TTC549 (cell line): ENCODE data around the gene SRRD.

Experiments
- FAIRE-seq: peaks from 2 replicates; lab custom pipeline; 2012; peaks lifted over from hg19 to GRCh38; lab: Jason Lieb, UNC

The SRRD gene

DNA sequence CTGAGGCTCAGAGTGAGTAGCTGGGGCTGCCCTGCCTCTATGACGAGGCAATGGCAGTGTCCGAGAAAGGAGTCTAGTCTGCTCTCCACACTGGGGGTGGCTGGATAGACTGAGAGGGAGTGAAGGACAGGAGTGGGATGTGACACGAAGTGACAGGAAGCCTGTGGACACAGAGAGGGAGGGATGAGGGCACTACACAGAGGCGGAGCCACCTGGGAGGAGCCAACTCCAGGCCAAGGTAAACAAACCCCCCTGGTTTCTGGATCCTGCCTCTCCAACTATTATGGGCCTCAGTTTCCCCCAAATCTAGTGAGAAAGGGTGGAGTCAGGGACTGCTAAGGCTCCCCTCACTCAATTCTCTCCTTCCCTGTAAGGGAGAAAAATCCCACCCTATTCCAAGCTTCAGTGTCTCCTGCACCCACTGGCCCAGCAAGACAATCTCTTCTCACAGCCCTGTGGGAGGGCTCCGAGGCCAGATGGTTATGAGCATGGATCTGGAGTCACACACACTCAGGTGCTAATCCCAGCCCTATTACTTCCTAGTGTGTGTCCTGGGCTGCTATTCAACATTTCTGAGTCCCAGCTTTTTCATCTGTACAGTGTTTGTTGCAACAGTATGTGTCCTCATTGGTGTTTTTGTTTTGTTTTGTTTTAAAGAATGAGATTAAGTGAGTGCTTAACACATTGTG, 29.7 kb upstream of the SRRD start:
- FAIRE-seq, result no peak

DNA sequence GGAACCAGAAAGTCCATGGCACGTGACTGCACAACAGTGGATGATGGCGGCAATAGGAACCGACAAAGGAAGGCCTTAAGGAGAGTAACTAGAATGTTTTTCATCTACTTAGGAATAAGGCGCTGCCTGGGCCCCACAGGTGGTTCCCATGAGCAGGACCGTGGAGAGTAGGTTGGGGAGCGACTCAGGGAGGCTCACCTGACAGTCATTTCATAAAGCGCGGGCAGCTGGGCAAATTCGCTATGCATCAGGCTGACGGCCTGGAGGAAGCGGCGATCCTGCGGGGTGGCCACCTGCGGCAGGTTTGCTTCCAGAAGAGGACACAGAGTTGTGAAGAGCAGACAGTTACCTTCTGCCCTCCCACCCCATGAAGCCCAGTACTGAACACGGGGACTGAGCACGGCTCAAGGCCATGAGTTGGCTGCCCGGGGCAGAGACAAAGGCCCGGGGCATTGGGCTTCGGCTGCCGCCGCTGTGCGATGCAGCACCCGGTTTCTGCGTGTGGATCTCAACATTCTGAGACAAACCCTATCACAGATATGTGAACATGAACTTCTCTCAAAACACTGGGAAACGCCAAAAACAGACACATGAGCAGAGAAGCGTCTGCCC, 25.9 kb upstream of the SRRD start:
- FAIRE-seq, result no peak

DNA sequence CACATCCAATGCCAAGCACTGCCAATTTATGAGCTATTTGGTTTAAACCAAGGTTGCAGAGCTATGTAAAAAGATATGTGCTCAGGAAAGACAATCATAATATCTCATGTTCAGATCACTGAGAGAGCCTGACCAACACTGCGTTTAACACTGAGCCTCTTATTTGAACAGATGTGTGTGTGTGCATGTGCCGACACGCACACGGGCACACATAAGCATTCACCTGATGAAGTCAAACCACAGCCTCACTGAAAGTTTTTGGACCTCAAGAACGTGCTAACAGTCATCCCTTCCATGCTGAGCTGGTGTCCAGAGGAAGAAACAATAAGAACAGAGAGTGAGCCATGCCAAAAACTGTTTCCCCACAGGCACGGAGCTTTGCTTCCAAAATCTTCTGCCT, 23.5 kb upstream of the SRRD start:
- FAIRE-seq, result no peak

DNA sequence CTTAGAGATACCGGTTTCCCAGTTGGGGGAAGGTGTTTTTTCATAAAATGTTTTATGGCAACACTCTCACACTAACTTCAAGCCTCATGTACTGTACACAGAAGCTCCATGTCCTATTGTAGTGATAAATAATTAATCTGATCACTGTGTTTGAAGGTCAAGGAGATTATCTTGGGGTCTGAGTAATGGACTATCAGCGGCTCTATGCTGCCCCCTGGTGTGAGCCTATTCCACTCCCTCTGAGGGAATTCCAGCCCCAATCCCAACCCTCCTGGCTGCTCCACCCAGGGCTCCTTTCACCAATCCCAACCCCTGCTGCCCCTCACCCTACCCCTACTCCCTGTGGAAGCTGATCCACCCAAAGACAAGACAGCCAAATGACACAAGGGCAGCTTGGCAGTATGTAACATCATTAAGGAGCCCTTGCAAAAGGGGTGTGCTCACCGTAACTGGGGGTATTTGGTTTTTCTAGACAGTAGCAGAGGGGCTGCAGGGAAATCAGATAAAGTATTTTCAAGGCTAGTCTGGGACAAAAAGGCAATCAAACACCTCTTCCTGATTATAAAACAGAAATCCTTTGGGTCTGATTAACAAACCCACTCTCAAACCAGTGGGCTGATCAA, 22.4 kb upstream of the SRRD start:
- no peak for FAIRE-seq

DNA sequence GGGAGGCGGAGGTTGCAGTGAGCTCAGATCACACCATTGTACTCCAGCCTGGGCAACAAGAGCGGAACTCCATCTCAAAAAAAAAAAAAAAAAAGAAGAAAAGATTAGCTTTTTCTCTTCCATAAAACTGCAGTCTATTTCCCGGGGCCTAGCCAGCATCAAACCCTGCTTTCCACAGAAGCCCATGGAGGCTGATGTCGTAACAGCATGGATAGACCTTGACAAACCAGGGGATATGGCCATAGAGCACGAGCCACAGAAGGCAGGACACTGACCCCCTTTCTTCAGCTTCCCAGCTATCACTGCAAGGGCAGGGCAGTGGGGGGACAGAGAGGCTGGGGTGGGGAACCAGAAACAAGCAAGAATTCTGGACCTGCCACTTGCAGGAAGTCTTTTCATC, 21.6 kb upstream of the SRRD start:
- no peak for FAIRE-seq

DNA sequence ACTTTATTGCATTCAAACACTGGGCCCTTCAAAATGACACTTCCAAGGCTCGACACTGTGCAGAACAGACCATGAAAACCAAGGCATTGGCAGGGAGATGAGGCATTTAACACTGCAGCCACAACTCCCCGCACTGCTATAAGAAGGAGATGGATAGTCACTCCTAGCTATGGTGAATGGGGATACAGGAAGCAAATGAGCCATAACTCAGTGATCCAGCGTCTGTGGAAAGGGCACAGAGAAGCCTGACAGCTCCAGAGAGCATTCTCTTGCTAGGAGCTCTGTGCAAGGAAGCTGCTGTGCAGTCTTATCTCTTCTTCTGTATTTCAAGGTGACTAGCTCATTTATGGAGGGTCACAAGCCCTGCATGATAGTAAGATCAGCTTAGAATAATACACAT, 21.0 kb upstream of the SRRD start:
- FAIRE-seq, result no peak

DNA sequence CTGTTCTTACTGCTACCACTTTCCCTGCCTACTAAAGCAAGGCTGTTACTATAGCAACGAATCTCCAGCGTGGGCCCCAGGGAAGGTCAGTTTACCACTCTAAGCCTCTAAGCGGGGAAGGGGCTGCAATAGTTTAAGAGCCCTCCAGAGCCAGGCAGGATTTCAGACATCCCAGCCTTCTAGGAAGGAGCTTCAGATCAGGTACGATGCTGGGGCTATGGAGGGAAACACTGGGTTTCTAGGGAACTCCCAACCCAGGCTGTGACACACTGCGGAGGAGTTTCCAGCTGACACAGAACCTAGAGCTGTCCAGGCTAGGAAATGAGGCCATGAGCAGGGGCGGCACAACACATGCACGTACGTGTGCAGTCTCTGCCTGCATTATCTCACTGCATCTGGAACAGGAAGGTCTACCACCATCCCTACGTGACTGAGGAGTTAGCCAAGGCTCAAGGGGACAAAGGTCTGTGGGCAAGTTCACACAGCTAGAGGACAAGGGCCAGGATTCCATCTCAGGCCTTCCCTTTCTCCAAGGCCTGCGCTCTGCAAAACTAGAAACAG, 20.5 kb upstream of the SRRD start:
- FAIRE-seq, result no peak

DNA sequence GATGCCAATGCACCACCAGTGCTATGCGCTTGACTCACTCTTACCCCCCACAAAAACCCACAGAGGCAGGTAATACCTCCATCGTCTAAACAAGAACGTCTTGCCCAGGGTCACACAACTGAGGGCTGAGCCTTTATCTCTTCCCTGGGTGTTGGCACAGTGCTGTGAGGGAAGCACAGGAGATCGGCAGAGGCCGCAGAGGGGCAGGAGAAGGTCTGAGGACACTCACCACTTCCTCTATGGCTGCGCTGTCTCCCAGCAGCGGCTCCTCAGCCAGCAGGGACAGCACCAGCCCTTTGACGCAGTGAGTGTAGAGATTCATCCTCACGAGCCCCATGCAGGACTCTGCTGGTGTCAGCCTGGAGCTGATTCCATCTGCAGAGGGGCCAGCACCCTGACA, 20.0 kb upstream of the SRRD start:
- no peak for FAIRE-seq

DNA sequence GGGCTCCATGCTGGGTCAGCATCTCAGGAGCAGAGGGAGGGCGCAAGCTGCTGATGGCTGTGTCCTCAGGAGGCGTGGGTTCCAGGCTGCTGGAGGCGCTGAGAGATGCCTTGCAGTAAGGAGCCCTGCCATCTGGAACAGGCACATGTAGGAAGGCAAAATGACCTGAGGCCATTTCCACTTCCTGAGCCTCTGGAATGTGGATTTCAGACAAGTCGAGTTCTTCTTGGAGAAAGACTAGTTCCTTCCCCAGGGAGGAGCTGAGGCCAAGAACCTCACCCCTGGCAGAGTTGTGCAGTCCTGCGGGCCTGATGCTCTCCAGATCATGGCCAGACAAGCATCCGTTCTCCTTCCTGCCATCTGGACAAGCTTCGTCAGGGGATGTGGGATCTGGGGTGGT, 19.4 kb upstream of the SRRD start:
- FAIRE-seq, result no peak

DNA sequence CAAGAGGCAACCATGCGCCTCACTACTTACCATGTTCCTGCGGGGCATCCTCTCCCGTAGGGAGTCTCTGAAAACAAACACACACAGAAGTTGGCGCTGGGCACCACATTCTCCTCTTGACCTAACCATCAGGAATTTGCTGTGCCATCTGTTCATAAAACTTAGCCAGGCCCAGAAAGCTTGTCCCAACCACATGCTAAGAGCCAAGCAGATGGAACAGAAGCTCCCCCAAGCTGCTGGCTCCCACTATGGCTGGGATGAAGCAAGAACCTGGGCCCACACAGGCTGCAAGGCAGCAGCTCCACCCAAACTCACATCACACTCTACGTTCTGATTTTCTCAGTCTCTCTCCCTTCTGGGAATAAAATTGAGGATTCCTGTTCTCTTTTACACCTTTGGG, 17.5 kb upstream of the SRRD start:
- FAIRE-seq, result no peak

DNA sequence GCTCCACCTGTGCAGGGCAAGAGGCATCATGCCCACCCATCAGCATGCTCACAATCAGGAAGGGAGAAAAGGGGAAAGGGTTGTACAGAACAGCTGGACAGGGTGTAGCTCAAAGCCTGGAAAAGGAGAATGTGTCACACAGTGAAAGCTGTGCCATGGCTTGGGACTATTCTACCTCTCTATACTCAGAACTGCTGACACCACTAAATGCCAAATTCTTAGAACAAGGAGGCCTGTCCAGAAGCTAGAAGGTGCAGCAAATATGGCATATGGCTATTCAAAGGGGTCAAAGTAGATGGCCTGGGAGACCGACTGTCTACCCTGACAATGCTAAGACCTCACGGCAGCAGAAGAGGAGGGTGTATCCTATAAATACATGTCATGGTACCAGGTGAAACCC, 12.9 kb upstream of the SRRD start:
- no peak for FAIRE-seq

DNA sequence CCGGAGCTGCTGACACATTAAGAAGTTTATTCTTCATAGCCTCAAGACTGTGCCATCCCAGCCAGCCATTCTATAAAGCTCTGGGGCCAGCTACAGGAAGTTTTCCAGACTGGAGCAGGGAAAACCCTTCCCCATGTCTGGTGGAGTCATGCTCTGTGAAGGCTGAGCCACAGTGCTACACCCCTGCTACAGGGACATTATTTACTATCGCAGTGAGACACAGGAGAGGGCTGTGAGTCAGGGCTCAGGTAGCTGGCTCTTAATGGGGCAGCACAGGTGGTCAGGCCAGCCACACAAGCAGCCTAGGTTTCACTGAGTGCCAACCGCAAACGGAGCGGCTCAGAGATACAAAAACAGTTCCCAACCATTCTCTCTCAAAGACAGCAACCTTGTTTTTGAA, 12.2 kb upstream of the SRRD start:
- no peak for FAIRE-seq

DNA sequence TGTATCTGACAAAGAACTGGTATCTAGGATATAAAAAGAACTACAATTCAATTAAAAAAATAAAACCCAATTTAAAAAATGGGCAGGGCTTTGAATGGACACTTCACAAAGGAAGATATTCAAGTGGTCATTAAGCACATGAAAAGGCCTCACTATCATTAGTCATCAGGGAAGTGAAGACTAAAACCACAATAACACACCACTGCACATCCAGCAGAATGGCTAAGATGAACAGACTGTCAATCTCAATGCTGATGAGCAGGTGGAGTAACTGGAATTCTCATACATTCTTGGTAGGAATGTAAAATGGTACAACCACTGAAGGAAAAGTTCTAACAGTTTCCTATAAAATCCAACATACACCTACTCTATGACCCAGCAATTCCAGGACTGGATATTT, 9.0 kb upstream of the SRRD start:
- FAIRE-seq, result no peak

DNA sequence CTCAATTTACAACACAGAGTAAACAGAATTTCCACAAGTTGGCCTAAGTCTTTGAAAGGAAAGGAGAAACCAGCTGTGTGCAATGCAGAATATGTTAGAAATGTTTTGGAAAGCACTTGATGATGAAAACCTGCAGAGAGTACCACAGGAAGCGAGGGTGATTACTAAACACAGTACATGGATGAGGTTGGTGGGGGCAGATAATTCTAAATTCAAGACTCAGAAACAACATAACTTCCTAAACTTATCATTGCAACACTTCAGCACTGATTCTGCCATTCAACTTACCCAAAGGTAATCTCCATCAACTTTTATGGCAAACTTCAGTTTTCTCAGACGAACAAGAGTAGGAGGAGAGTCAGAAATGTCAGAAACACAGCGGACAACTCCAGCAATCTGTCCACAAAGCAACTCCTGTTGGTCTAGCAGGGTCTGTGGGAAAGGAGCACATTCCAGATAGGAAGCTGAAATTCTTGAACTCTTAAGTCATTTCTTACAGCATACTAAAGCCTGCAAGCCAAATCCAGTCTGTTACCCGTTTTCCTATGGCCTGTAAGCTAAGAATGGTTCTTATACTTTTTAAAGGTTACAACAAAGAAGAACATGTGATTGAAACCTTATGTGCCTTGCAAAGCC, 6.9 kb upstream of the SRRD start:
- no peak for FAIRE-seq

DNA sequence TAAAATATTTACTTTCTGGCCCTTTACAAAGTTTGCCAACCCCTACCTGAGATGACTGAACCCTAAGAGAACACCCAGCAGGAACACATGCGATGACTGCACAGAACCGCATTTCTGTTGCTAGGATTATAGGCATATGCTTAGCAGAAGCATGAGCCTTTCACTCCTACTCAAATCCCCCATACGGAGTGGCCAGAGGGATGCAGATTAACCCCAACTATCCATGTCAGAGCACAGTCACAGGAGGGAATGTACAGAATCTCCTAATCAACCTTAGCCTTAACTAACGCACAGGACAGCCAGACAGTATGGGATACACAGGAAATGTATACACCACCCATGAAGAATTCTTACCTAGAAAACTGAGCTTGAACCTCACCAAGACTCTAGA, 6.3 kb upstream of the SRRD start:
- FAIRE-seq, result no peak

DNA sequence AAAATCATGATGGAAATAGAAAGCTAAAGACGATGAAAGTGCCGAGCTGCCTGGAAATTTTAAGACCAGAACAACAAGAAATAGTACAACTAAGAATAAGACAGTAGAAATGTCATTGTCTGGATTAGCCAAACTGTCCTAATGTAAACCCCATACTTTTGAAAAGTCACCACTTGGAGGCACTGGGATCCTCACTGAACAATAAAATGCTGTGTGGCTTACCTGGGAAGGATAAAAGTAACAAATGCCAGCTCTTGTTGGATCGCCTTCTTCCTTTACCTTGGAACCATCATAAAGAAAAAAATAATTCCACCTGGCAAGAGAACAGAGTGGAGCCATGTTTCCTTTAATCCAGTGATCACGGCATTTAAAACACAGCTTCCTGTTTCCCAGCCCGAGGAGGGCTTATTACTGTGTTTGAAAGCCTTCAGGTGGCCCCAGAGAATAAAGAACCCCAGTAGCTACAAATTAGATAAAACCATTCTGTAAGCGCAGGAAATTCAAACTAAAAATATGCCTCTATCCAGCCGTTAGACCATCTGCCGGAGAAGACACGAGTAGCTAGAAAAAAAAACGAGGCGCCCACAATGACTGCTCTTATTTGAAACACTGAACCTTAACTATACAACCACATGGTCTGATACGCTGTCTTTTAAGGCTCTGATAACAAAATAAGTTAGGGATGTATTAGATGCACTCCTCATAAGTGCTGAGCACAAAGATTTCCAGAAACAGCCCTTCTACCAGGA, 4.5 kb upstream of the SRRD start:
- no peak for FAIRE-seq

DNA sequence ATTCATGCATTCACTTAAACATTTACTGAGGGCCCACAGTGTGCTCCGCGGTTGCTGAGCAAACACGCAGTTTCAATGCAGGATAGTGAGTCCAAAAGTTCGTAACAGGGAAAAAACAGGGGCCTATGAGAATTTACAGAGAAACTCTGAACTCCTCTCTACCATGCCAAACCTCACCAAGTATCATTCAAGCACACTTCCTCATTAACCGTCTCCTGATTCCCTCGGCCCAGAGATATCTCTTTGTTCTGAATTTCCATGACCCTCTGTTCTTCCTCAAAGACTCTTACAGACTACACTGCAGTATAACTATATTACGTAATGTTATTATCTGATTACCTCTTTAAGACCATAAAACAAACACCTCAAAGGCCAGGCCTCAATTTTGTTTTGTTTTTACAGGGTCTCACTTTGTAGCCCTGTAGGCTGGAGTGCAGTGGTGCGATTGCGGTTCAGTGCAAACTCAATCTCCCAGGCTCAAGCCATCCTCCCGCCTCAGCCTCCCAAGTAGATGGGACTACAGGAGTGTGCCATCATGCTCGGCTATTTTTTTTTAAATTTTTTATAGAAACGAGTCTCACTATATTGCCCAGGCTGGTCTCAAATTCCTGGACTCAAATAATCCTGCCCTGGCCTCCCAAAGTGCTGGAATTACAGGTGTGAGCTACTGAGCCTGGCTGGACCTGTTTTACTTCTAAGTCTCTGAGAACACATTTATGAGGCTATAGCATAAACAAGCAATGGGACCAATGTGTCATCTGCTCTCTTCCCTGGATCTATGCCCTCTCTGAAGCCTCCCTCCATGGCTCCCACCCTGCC, 3.7 kb upstream of the SRRD start:
- FAIRE-seq, result no peak

DNA sequence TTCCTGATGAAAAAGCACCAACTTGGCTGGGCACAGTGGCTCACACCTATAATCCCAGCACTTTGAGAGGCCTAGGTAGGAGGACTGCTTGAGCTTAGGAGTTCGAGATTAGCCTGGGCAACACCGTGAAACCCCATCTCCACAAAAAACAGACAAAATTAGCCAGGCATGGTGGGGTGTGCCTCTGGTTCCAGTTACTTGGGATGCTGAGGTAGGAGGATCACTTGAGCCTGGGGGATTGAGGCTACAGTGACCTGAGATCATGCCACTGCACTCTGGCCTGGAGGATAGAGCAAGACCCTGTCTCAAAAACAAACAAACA, 3.1 kb upstream of the SRRD start:
- FAIRE-seq, result no peak

DNA sequence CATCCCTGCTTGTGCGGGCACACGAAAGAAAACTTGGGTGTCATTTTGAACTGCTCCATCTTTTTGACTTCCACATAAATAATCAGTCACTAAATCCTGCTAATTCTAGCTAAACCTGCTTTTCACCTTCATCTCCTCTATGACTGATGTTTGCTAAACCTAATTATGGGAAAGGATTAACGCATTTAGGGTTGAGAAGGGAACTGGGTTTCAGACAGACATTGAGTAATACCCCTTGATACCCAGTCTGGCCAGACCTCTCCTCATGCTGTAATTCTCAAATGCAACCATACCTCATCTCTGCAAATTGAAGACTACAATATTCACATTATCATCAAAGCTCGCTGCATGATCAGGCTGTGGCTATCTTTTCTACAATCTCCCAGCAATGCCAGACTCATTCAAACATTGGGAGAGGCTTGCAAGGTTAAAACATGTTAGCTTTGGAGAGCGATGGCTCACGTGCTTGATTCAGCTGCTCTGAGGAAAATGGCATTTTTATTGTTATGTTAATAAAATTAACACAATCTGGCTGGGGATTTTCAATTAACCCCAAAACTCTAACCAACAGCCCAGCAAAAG, 2.5 kb upstream of the SRRD start:
- FAIRE-seq, result no peak

DNA sequence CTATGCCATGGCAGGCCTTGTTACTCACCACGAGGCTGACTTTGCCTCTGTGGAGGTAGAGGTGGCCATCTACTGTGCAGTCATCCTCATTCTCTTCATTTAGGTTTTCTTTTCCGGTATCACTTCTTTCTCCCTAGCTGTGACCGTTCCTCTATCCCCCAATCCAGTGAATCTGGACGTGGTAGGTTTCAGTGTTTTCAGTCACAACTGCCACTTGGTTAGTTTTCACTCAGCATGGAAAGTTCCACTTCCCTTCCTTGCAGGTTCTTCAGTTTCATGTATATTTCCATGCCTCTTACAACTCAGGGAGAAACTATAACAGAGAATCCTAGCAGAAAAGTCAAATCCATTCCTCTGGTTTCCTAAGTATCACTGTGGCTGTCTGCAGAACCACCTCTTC, 2.0 kb upstream of the SRRD start:
- no peak for FAIRE-seq

DNA sequence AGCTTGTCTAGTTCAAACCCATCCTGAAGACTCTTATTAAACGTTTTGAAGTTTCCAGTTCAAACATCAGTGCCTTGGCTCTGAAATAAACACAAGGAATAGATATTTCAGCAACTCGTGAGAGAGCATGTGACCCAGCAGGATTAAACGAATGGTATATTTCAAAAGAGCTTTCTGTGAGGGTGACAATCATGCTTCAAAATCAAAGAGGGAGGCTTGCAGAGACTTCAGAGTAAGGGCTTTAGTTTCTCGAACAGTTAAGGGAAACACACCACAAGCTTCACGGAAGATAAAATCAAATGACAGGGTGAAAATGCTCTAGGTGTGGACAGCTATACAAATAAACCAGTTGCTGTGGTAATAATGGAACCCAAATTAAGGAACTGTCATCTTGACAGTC, 1.5 kb upstream of the SRRD start:
- FAIRE-seq, result no peak

DNA sequence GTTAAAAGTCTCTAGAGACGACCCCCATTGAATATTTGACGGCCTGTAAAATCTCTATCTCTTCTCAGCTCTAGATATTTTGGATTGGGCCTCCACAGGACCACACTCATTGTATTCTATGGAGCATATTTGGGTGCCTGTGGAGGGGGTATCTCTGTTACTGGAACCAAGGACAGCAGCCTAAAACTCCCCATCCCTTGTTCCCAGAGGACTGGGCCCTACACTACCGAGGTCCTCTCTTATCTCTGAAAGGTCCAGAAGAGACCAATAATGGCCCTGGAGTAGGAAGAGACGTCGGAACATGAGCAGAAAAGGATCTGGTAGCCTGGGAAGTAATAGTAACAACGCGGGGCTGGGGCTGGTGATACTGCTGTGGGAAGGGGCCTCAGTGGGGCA, 636 bp upstream of the SRRD start:
- FAIRE-seq, result no peak
